CD14-positive monocyte (primary cell): ENCODE measurements around the gene ADGRG7. TPM values are rescaled to one million over a fixed set of nuclear protein-coding genes. Genes with fewer than 3 reads are reported as not detected.

Experiments used
- DNase-seq, 3 donors: peaks; one replicate each; pipeline ENCODE4 v3.0.0-alpha.2; 2011 to 2022
- H2AFZ ChIP-seq: 2 replicates; pipeline ENCODE4 v1.6.0; 2012; ENCODE audit warnings: mild to moderate bottlenecking, low read depth, low read length, inconsistent platforms; ENCODE audit not compliant: insufficient read depth, poor library complexity, severe bottlenecking
- H3K27ac ChIP-seq, 2 donors: 1 replicate in 1 of 2; 2 replicates in 1 of 2; pipeline ENCODE4 v1.5.1; 2012 to 2013; ENCODE audit warnings: low read length in 2 of 2, control low read depth in 1 of 2, inconsistent platforms in 1 of 2, low read depth in 1 of 2, mild to moderate bottlenecking in 1 of 2
- H3K27me3 ChIP-seq, 2 donors: one replicate each; pipeline versions ENCODE4 v1.6.0 to v1.6.1; 2011 to 2013; ENCODE audit warnings: low read length in 2 of 2; ENCODE audit not compliant: control insufficient read depth in 2 of 2, insufficient read depth in 2 of 2
- H3K36me3 ChIP-seq, 2 donors: replicated peaks in 1 of 2; 1 replicate in 1 of 2; 2 replicates in 1 of 2; pipeline versions ENCODE4 v1.5.1 to v1.6.1; 2012 to 2013; ENCODE audit warnings: low read length in 2 of 2, control low read depth in 1 of 2, inconsistent platforms in 1 of 2, mild to moderate bottlenecking in 1 of 2; ENCODE audit not compliant: insufficient read depth in 2 of 2, control insufficient read depth in 1 of 2
- H3K4me1 ChIP-seq, 2 donors: 1 replicate in 1 of 2; 2 replicates in 1 of 2; pipeline versions ENCODE4 v1.5.1 to v1.6.1; 2012 to 2013; ENCODE audit warnings: low read length in 2 of 2, control low read depth in 1 of 2, inconsistent platforms in 1 of 2, mild to moderate bottlenecking in 1 of 2, moderate library complexity in 1 of 2; ENCODE audit not compliant: insufficient read depth in 2 of 2, control insufficient read depth in 1 of 2
- H3K4me2 ChIP-seq: replicated peaks from 2 replicates; pipeline ENCODE3; 2012; ENCODE audit warnings: low read length, moderate library complexity, mild to moderate bottlenecking; ENCODE audit not compliant: poor library complexity, severe bottlenecking; ENCODE audit errors: extremely low read depth
- H3K4me3 ChIP-seq, 3 experiments: fragments of 200-600 bp in 1 of 3; sonication (generic) in 1 of 3; replicated peaks in 1 of 3; 1 replicate in 2 of 3; 2 replicates in 1 of 3; pipeline ENCODE4 v1.5.1; 2011 to 2013; ENCODE audit warnings: low read length in 3 of 3, mild to moderate bottlenecking in 3 of 3, control low read depth in 2 of 3, low read depth in 2 of 3, inconsistent platforms in 1 of 3, moderate library complexity in 1 of 3
- H3K79me2 ChIP-seq: 2 replicates; pipeline ENCODE4 v1.6.0; 2012; ENCODE audit warnings: mild to moderate bottlenecking, control low read depth, inconsistent platforms, low read length, moderate library complexity; ENCODE audit not compliant: insufficient read depth
- H3K9ac ChIP-seq: 2 replicates; pipeline ENCODE4 v1.6.0; 2017; ENCODE audit warnings: low read length, mild to moderate bottlenecking; ENCODE audit not compliant: insufficient read depth, poor library complexity, severe bottlenecking
- H3K9me3 ChIP-seq, 2 donors: replicated peaks in 1 of 2; 1 replicate in 1 of 2; 2 replicates in 1 of 2; pipeline versions ENCODE4 v1.5.1 to v1.6.1; 2012 to 2013; ENCODE audit warnings: low read length in 2 of 2, control low read depth in 1 of 2; ENCODE audit not compliant: control insufficient read depth in 1 of 2, insufficient read depth in 1 of 2
- H4K20me1 ChIP-seq: 2 replicates; pipeline ENCODE4 v1.6.0; 2012; ENCODE audit warnings: mild to moderate bottlenecking, low read length, control low read depth, moderate library complexity; ENCODE audit not compliant: insufficient read depth
- H3K27ac Mint-ChIP-seq, 7 donors: one replicate each; pipeline ENCODE4 v1.8.0; 2020; ENCODE audit warnings: mild to moderate bottlenecking in 7 of 7, mixed read lengths in 7 of 7, moderate library complexity in 6 of 7, inconsistent platforms in 2 of 7
- H3K27me3 Mint-ChIP-seq, 3 donors: one replicate each; pipeline ENCODE4 v1.8.0; 2021 to 2022; ENCODE audit warnings: low read depth in 3 of 3, mild to moderate bottlenecking in 3 of 3, mixed read lengths in 3 of 3, moderate library complexity in 3 of 3, inconsistent platforms in 1 of 3
- H3K36me3 Mint-ChIP-seq, 2 donors: one replicate each; pipeline ENCODE4 v1.8.0; 2020; ENCODE audit warnings: mixed read lengths in 2 of 2, inconsistent platforms in 1 of 2, mild to moderate bottlenecking in 1 of 2
- H3K4me1 Mint-ChIP-seq: one replicate; pipeline ENCODE4 v1.8.0; 2020; ENCODE audit warnings: mild to moderate bottlenecking, mixed read lengths
- H3K4me3 Mint-ChIP-seq, 2 donors: one replicate each; pipeline ENCODE4 v1.8.0; 2020; ENCODE audit warnings: mild to moderate bottlenecking in 2 of 2, mixed read lengths in 2 of 2, moderate library complexity in 1 of 2
- H3K9me3 Mint-ChIP-seq, 7 donors: one replicate each; pipeline ENCODE4 v1.8.0; 2020 to 2022; ENCODE audit warnings: mixed read lengths in 7 of 7, mild to moderate bottlenecking in 6 of 7, moderate library complexity in 6 of 7, inconsistent platforms in 2 of 7
- WGBS: methylation state at CpG from one replicate; pipeline ENCODE4 v1.1.5; 2013; ENCODE audit warnings: missing lambda C conversion rate; ENCODE audit not compliant: insufficient coverage; 5-methylcytosine and 5-hydroxymethylcytosine counted together
- intact Hi-C, 2 donors: fragments of 100-400 bp; cut with micrococcal nuclease; formaldehyde crosslinking; loops; one replicate each; pipeline versions ENCODE4 v1.15.0 to v1.15.1; 2023
- polyA plus RNA-seq, 3 donors: library from polyadenylated mRNA; depleted of rRNA in 1 of 3; unstranded in 2 of 3; stranded (reverse) in 1 of 3; fragments of 300-500 nt in 2 of 3; fragments of >200 nt in 1 of 3; fragmentation: Illumina TruSeq in 2 of 3; gene quantifications; 1 replicate in 2 of 3; 2 replicates in 1 of 3; pipeline ENCODE4 v1.2.3, GENCODE V29; 2012 to 2021
- TF ChIP-seq, protein P1 (sequence below): fragments of 200-600 bp; IDR thresholded peaks from one replicate; pipeline ENCODE4 v1.8.0; 2022; ENCODE audit warnings: antibody characterized with exemption, mild to moderate bottlenecking

Gene ADGRG7
- polyA plus RNA-seq, 3 donors: not detected

DNA sequence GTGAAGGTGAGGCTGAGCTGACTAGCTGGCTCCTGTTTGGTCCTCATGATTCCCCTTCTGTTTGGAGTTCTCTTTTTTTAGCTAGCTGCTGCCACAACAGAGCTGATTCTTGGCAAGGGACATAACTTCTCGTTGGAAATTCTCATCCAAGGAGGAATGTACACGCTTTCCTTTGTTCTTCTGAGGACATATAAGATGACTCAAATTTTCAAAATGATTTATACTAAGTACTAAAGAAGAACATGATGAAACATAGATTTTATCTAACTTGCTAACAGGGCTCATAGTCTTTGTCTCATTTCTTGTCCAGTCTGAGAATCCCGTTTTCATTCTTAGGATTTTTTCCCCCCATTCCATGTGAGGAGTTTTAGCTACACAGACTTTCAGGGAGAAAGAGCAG lies 97.0 kb downstream of the ADGRG7 start:
- intact Hi-C loops: loop anchor here in 1 of 2 donors (10.0 kb wide), 1 partner anchor 892 kb away; the partner anchor contains the start of gene CMSS1
- Mint-ChIP-seq H3K36me3 (peaks cover 2 to 12% of the 10 kb centered on the region in 2 donors), H3K4me3 (no peak overlapping the region), H3K27me3 (peaks cover 0 to 4% (median 2%) of the 10 kb centered on the region in 3 donors), H3K4me1 (peaks cover 17% of the 10 kb centered on the region), H3K9me3 (peaks cover 0 to 7% (median 5%) of the 10 kb centered on the region in 7 donors), H3K27ac (no peak overlapping the region)
- no peak overlapping the region for H3K27ac ChIP-seq
- no CpG with 5 or more reads among the region's 3 CpGs for WGBS
- H3K36me3 ChIP-seq: no peaks in the 10 kb centered on the region
- peaks cover 17 to 18% of the 10 kb centered on the region in 2 donors for H3K4me1 ChIP-seq
- H3K4me2 ChIP-seq: no peak overlapping the region
- peak overlapping the region; percentile 9 for H2AFZ ChIP-seq
- no peak for DNase-seq
- no peak overlapping the region for H3K9ac ChIP-seq
- no peaks in the 10 kb centered on the region for H3K9me3 ChIP-seq
- peaks cover 0 to 6% of the 10 kb centered on the region in 2 donors for H3K27me3 ChIP-seq
- H3K4me3 ChIP-seq: no peak overlapping the region
- TF ChIP-seq, protein P1, sequence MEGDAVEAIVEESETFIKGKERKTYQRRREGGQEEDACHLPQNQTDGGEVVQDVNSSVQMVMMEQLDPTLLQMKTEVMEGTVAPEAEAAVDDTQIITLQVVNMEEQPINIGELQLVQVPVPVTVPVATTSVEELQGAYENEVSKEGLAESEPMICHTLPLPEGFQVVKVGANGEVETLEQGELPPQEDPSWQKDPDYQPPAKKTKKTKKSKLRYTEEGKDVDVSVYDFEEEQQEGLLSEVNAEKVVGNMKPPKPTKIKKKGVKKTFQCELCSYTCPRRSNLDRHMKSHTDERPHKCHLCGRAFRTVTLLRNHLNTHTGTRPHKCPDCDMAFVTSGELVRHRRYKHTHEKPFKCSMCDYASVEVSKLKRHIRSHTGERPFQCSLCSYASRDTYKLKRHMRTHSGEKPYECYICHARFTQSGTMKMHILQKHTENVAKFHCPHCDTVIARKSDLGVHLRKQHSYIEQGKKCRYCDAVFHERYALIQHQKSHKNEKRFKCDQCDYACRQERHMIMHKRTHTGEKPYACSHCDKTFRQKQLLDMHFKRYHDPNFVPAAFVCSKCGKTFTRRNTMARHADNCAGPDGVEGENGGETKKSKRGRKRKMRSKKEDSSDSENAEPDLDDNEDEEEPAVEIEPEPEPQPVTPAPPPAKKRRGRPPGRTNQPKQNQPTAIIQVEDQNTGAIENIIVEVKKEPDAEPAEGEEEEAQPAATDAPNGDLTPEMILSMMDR: no peak
- H3K79me2 ChIP-seq: peaks cover 16% of the 10 kb centered on the region
- H4K20me1 ChIP-seq: peaks cover 11% of the 10 kb centered on the region

DNA sequence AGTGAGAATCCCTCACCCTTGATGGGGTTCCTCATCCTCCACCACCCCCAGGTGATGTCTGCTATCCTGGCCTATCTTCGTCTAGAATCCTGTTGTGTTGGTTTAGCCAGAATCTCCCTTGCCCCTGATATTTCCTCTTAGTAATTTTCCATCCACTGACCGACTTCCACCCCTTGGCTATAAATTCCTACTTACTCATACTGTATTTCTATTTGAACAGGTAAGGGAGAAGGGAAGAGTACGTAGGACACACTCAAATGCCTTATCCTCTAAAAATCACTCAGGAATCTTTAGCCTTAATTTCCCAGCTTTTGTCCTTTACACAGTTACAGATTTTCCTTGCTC lies 99.2 kb downstream of the ADGRG7 start:
- Histone ChIP-seq H3K79me2 (peaks cover 38% of the 10 kb centered on the region), H3K36me3 (peaks cover 0 to 3% of the 10 kb centered on the region in 2 donors), H3K4me1 (peaks cover 17 to 18% of the 10 kb centered on the region in 2 donors), H4K20me1 (peaks cover 32% of the 10 kb centered on the region), H3K4me3 (peak overlapping the region; percentile 44 to 83 (median 65)), H3K4me2 (peak overlapping the region; percentile 63), H3K9me3 (no peaks in the 10 kb centered on the region), H3K27me3 (peaks cover 0 to 6% of the 10 kb centered on the region in 2 donors), H3K9ac (peak overlapping the region; percentile 78), H2AFZ (peak overlapping the region; percentile 73), H3K27ac (peak overlapping the region in 1 of 2 donors; percentile 86)
- peak overlapping the region; percentile 88 to 95 (median 90) for H3K27ac Mint-ChIP-seq
- peak overlapping the region; percentile 81 to 88 for H3K4me3 Mint-ChIP-seq
- peaks cover 0 to 7% (median 5%) of the 10 kb centered on the region in 7 donors for H3K9me3 Mint-ChIP-seq
- peaks cover 26% of the 10 kb centered on the region for H3K4me1 Mint-ChIP-seq
- TF ChIP-seq, protein P1: no peak
- H3K27me3 Mint-ChIP-seq: peaks cover 0 to 4% (median 2%) of the 10 kb centered on the region in 3 donors
- peaks cover 6 to 15% of the 10 kb centered on the region in 2 donors for H3K36me3 Mint-ChIP-seq
- no peak for DNase-seq
- WGBS: no CpG with 5 or more reads among the region's 3 CpGs
- intact Hi-C loops: loop anchor here in 1 of 2 donors (10.0 kb wide), 1 partner anchor 894 kb away; the partner anchor contains the start of gene CMSS1
